ENCODE data around the gene UTP4. TPM values are rescaled to one million over a fixed set of nuclear protein-coding genes. Genes with fewer than 3 reads are reported as not detected.

Gene UTP4
- total RNA-seq, 4 donors from 2014 or later: 25.1 to 41.7 (median 34.8) TPM

DNA sequence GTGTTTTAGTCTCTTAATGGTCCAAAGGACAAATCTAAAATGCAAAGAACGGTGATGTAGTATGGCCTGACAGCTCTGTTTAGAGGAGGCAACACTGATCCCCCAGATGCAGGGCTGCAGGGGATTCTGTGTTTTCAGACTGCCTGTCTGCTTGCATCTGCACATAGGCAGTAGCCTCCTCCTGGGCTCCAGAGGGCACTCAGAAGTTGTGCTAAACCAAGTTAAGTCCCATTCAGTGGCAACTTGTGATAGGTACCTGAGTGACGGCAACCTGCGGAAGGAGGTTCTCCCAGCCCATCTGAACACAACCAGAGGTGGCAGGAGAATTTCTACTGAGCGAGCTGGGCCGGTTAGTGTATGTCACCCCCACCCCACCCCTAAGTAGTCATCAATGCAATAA lies 17.1 kb upstream of the UTP4 start:
- DNase-seq (ENCODE audit: low spot score in 2 of 2): no peak

DNA sequence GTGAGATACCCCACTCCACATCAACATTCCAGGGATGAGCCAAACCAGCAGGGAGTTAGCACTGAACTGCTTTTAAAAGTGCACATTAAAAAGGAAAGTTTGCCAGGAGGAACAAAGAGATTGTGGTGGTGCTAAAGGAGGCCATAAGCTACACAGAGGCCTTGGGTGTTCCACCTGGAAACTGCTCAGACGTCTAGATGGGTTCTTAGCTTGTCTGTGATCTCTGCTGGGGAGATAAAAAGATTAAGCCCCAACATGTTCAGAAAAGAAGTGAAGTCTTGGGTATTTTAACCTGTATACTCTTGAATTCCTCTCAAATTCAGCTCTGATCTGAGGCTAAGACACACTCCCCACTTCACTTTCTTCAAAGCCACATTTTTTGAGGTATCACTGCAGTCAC lies 16.6 kb upstream of the UTP4 start:
- H3K27me3 ChIP-seq: no peaks in the 10 kb centered on the region
- H3K27ac ChIP-seq: no peak overlapping the region
- H3K36me3 ChIP-seq: peaks cover 72% of the 10 kb centered on the region
- TF ChIP-seq POLR2AphosphoS5 (IDR thresholded peaks at IDR 0.05): no peak
- H3K9me3 ChIP-seq: no peaks in the 10 kb centered on the region
- no peak overlapping the region for H3K4me3 ChIP-seq
- WGBS: 53% methylated on average over 1 of the region's 1 CpG
- peaks cover 22% of the 10 kb centered on the region for H3K4me1 ChIP-seq
- DNase-seq (ENCODE audit: low spot score in 2 of 2): no peak

More for the DNA sequence above, 17.1 kb upstream of the UTP4 start:
- Histone ChIP-seq H3K27ac (no peak overlapping the region), H3K9me3 (no peaks in the 10 kb centered on the region), H3K4me3 (no peak overlapping the region), H3K27me3 (no peaks in the 10 kb centered on the region), H3K36me3 (peaks cover 72% of the 10 kb centered on the region), H3K4me1 (peaks cover 22% of the 10 kb centered on the region)
- WGBS: 83% methylated on average over 5 of the region's 5 CpGs
- TF ChIP-seq POLR2AphosphoS5 (IDR thresholded peaks at IDR 0.05) (no peak), EP300 (IDR thresholded peaks at IDR 0.05) (no peak), POLR2A (IDR thresholded peaks at IDR 0.05) (no peak)
- TF ChIP-seq, protein P1, sequence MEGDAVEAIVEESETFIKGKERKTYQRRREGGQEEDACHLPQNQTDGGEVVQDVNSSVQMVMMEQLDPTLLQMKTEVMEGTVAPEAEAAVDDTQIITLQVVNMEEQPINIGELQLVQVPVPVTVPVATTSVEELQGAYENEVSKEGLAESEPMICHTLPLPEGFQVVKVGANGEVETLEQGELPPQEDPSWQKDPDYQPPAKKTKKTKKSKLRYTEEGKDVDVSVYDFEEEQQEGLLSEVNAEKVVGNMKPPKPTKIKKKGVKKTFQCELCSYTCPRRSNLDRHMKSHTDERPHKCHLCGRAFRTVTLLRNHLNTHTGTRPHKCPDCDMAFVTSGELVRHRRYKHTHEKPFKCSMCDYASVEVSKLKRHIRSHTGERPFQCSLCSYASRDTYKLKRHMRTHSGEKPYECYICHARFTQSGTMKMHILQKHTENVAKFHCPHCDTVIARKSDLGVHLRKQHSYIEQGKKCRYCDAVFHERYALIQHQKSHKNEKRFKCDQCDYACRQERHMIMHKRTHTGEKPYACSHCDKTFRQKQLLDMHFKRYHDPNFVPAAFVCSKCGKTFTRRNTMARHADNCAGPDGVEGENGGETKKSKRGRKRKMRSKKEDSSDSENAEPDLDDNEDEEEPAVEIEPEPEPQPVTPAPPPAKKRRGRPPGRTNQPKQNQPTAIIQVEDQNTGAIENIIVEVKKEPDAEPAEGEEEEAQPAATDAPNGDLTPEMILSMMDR (IDR thresholded peaks at IDR 0.05): no peak

DNA sequence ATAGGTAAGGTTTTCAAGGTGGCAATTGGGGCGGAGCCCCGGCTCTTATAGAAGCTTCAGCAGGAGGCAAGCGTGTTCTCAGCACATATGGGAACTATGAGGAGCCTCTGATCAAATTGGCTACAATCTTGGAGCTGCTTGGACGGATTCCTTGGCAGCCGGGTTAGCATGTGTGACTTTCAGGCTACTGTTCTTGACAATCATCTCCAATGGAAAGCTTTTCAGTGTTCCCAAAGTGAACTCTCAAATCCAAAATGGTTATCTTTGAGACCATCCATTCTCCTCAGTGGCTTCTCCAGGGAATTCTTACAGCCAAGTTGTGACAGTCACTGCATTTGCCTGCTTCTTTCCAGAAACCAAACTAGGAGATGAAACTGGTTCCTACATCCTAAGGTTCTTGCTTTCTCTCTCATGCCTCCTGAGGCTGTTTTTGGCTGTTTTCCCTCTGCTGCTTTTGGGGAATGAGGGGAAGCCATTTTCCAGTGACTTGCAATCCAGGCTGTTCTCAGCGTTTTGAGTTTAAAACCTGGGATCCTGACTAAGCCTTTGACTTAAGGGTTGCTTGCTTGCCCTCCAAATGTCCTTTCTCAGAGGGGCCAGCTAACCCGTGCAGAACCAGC lies 16.1 kb upstream of the UTP4 start:
- Histone ChIP-seq H3K27me3 (no peaks in the 10 kb centered on the region), H3K4me3 (no peak overlapping the region), H3K36me3 (peaks cover 75% of the 10 kb centered on the region), H3K9me3 (no peaks in the 10 kb centered on the region), H3K27ac (no peak overlapping the region), H3K4me1 (peaks cover 22% of the 10 kb centered on the region)
- DNase-seq (ENCODE audit: low spot score in 2 of 2): no peak
- TF ChIP-seq, protein P1 (IDR thresholded peaks at IDR 0.05): no peak
- TF ChIP-seq POLR2AphosphoS5 (IDR thresholded peaks at IDR 0.05) (no peak), EP300 (IDR thresholded peaks at IDR 0.05) (no peak), POLR2A (IDR thresholded peaks at IDR 0.05) (no peak)
- WGBS: 62% methylated on average over 6 of the region's 7 CpGs

DNA sequence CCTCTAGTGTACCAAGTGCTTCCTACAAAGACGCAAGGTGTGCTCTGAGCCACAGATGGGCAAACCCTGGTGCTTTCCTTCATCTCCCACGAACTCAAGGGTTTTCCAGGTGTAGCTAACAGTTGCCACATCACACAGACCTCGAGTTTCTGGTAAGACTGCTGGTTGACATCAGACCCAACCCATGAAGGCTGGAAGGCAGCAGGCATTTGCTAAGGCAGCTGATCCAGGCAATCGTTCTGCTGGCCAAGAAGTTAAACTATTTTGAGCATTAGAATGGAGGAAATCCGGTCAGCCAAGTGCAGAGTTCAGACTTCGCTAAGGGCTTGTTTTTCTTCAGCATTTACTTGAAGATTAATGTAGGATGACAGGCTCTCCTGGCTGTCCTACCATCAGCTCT lies 15.5 kb upstream of the UTP4 start:
- no peaks in the 10 kb centered on the region for H3K9me3 ChIP-seq
- 55% methylated on average over 5 of the region's 6 CpGs for WGBS
- DNase-seq (ENCODE audit: low spot score in 2 of 2): no peak
- H3K4me1 ChIP-seq: peaks cover 19% of the 10 kb centered on the region
- TF ChIP-seq, protein P1 (IDR thresholded peaks at IDR 0.05): no peak
- no peak for TF ChIP-seq EP300 (IDR thresholded peaks at IDR 0.05)
- TF ChIP-seq POLR2A (IDR thresholded peaks at IDR 0.05): no peak
- no peak for TF ChIP-seq POLR2AphosphoS5 (IDR thresholded peaks at IDR 0.05)
- H3K27me3 ChIP-seq: no peaks in the 10 kb centered on the region
- no peak overlapping the region for H3K27ac ChIP-seq
- peaks cover 75% of the 10 kb centered on the region for H3K36me3 ChIP-seq
- H3K4me3 ChIP-seq: no peak overlapping the region

DNA sequence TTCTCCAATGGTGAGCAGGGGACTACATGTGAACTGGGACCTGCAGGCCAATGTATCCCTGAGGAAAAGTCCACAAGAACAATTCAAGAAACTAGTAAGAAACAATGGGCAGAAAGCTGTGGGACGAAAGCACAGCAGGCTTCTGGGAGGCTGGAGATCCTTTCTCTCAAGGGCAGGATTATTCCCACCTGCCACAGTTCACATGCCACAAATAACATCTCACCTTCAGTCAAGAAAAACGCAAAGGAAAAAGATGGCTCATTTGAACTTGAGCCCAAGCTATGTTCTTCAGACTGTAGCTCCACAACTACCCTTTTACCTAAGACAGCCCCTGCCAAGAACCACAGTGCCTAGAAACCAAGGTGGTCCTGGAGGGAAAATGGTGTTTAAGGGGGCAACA lies 14.0 kb upstream of the UTP4 start:
- no peaks in the 10 kb centered on the region for H3K27me3 ChIP-seq
- WGBS: 92% methylated on average over 2 of the region's 2 CpGs
- peaks cover 10% of the 10 kb centered on the region for H3K4me1 ChIP-seq
- H3K9me3 ChIP-seq: no peaks in the 10 kb centered on the region
- TF ChIP-seq POLR2AphosphoS5 (IDR thresholded peaks at IDR 0.05) (no peak), POLR2A (IDR thresholded peaks at IDR 0.05) (no peak), EP300 (IDR thresholded peaks at IDR 0.05) (no peak)
- TF ChIP-seq, protein P1 (IDR thresholded peaks at IDR 0.05): no peak
- no peak overlapping the region for H3K4me3 ChIP-seq
- no peak for DNase-seq (ENCODE audit: low spot score in 2 of 2)
- H3K27ac ChIP-seq: no peak overlapping the region
- H3K36me3 ChIP-seq: peaks cover 69% of the 10 kb centered on the region

DNA sequence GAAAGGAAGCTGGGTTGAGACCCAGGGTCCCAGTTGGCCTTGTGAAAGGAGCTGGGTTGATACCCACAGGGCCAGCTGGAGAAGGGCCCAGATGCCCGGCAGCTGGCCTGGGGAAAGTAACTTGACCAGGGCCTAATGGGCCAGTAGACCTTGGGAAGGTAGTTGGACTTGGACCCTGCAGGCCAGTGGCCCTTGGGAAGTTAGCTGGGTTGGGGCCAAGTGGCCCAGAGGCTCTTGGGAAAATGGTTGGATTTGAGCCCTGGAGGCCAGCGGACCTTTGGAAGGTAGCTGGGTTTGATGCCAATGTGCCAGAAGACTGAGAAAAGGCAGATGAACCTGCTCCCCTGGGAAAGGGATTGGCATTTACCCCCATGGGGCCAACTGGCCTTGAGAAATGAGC lies 13.5 kb upstream of the UTP4 start:
- no peak overlapping the region for H3K4me3 ChIP-seq
- H3K9me3 ChIP-seq: no peaks in the 10 kb centered on the region
- H3K27ac ChIP-seq: no peak overlapping the region
- peaks cover 64% of the 10 kb centered on the region for H3K36me3 ChIP-seq
- no peaks in the 10 kb centered on the region for H3K27me3 ChIP-seq
- no peak for TF ChIP-seq POLR2A (IDR thresholded peaks at IDR 0.05)
- no peak for TF ChIP-seq POLR2AphosphoS5 (IDR thresholded peaks at IDR 0.05)
- TF ChIP-seq, protein P1 (IDR thresholded peaks at IDR 0.05): no peak
- no peak for TF ChIP-seq EP300 (IDR thresholded peaks at IDR 0.05)
- WGBS: 86% methylated on average over 1 of the region's 2 CpGs
- DNase-seq (ENCODE audit: low spot score in 2 of 2): no peak
- peaks cover 12% of the 10 kb centered on the region for H3K4me1 ChIP-seq

Data from suprapubic skin (tissue), 4 donors.